Mucosa of descending colon (tissue), 3 donors: ENCODE data around the gene NBAS. TPM values are rescaled to one million over a fixed set of nuclear protein-coding genes. Genes with fewer than 3 reads are reported as not detected.

Experiments
- ATAC-seq: fragments of 200-7000 bp; cut with Tn5 transposase; one replicate; pipeline ENCODE4 v1.9.1; 2020; ENCODE audit warnings: mild to moderate bottlenecking, moderate library complexity
- DNase-seq, 3 donors: peaks; one replicate each; pipeline ENCODE4 v3.0.0-alpha.2; 2020
- H3K36me3 ChIP-seq: fragments of 200-600 bp; one replicate; pipeline ENCODE4 v1.8.0; 2021; ENCODE audit warnings: low read depth, mild to moderate bottlenecking
- H3K4me1 ChIP-seq: fragments of 200-600 bp; one replicate; pipeline ENCODE4 v1.8.0; 2021; ENCODE audit warnings: low read depth, mild to moderate bottlenecking
- H3K4me3 ChIP-seq: fragments of 200-600 bp; one replicate; pipeline ENCODE4 v1.8.0; 2021; ENCODE audit warnings: mild to moderate bottlenecking
- H3K9me3 ChIP-seq: fragments of 200-600 bp; one replicate; pipeline ENCODE4 v1.8.0; 2021; ENCODE audit warnings: mild to moderate bottlenecking
- intact Hi-C, 2 donors: fragments of 100-400 bp; cut with DNase I in 1 of 2; cut with micrococcal nuclease in 1 of 2; formaldehyde crosslinking; loops; one replicate each; pipeline versions ENCODE4 v1.11.0 to v1.11.1; 2022; cut with DNase I, micrococcal nuclease
- total RNA-seq, 3 donors: library from RNA; stranded (reverse); fragmentation: NEBNext Ultra II Directional in 2 of 3; extraction: Animal tissue kit (Norgen Biotek cat#: 25700) in 2 of 3; gene quantifications; one replicate each; pipeline versions ENCODE4 v1.2.1 to v1.2.4, GENCODE V29; 2021 to 2023
- TF ChIP-seq, protein P1 (sequence below): fragments of 200-600 bp; IDR thresholded peaks from one replicate; pipeline ENCODE4 v1.8.0; 2022; ENCODE audit warnings: antibody characterized with exemption, mild to moderate bottlenecking
- donor health status: DM: no; HTN: no; CAD: no; lungs with moderate emphysema.
- donor health status: DM: no; HTN: no; CAD: no.
- donor health status: DM: no; HTN: yes; CAD: no.

Gene NBAS
- total RNA-seq, 3 donors from 2014 or later = 25.8 to 50.2 (median 32.8) TPM

- TF ChIP-seq, protein P1, sequence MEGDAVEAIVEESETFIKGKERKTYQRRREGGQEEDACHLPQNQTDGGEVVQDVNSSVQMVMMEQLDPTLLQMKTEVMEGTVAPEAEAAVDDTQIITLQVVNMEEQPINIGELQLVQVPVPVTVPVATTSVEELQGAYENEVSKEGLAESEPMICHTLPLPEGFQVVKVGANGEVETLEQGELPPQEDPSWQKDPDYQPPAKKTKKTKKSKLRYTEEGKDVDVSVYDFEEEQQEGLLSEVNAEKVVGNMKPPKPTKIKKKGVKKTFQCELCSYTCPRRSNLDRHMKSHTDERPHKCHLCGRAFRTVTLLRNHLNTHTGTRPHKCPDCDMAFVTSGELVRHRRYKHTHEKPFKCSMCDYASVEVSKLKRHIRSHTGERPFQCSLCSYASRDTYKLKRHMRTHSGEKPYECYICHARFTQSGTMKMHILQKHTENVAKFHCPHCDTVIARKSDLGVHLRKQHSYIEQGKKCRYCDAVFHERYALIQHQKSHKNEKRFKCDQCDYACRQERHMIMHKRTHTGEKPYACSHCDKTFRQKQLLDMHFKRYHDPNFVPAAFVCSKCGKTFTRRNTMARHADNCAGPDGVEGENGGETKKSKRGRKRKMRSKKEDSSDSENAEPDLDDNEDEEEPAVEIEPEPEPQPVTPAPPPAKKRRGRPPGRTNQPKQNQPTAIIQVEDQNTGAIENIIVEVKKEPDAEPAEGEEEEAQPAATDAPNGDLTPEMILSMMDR = no peak
These were observed 360.6 kb downstream of the NBAS start for GRCh38 chr2:15200581-15200980.

DNA sequence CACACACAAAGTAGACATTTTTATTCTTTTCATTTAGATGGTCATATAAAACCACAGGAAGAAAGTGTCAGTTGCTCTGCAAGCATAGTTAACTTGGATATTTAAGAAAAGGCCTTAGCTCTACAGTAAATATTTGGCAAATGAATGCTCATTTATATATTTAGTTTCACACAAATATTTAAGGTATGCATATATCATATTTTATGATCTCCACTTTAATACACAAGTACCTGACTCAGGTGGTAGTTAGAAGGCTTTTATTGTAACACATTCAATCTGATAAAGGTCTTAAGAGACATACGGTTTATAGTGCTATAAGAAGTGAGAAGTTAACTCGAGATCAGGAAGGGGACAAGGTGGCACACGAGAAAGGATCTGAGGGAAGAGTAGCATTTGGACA, 363.1 kb downstream of the NBAS start:
- Histone ChIP-seq H3K4me1 (no peaks in the 10 kb centered on the region), H3K4me3 (no peak overlapping the region), H3K36me3 (no peaks in the 10 kb centered on the region), H3K9me3 (no peaks in the 10 kb centered on the region)
- TF ChIP-seq, protein P1 = no peak
- ATAC-seq (no peak), DNase-seq (no peak)
- intact Hi-C loops = no loop called here

More at GRCh38 chr2:15200581-15200980, 360.6 kb downstream of the NBAS start:
- intact Hi-C loops = no loop called here
- no peak for ATAC-seq
- Histone ChIP-seq H3K9me3 (no peaks in the 10 kb centered on the region), H3K4me3 (no peak overlapping the region), H3K36me3 (no peaks in the 10 kb centered on the region), H3K4me1 (no peaks in the 10 kb centered on the region)
- DNase-seq = no peak

DNA sequence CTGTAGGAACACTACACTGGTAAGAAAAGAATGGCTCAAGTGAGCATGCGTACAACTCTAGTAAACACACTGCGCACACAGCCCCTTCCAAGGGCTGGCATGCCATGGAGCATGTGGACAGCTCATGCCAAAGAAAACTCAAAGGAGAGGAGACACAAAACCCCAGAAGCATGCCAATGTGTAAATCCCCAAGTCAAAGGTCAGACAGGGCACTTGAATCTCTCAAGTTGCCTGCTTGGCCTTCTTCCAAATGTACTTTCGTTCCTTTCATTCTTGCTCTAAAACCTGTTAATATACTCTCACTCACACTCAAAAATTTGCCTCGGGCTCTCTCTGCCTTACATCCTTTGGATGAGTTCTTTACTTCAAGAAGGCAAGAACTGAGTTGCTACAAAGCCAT, 365.3 kb downstream of the NBAS start:
- no peak overlapping the region for H3K4me3 ChIP-seq
- H3K36me3 ChIP-seq = no peaks in the 10 kb centered on the region
- no peak for DNase-seq
- no peaks in the 10 kb centered on the region for H3K9me3 ChIP-seq
- ATAC-seq = no peak
- TF ChIP-seq, protein P1 = no peak
- H3K4me1 ChIP-seq = no peaks in the 10 kb centered on the region
- intact Hi-C loops = no loop called here

DNA sequence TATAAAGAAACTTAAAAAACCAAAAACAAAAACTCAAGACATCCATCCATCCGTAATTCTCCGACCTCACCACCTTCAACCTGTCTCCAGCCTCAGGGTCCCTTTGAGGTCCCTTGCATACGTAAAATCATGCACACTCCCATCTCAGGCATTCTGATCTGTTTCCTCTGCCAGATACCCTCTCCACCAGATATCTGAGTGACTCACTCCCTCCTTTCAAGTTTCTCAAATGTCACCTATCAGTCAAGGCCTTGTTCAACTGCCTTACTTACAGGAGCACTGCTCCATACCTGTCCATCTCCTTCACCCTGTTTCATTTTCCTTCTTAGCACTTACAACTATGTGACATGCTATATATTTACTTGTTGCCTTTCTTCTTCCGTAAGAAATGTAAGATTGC, 369.3 kb downstream of the NBAS start:
- TF ChIP-seq, protein P1 = no peak
- ATAC-seq (no peak), DNase-seq (no peak)
- H3K36me3 ChIP-seq = no peaks in the 10 kb centered on the region
- no peak overlapping the region for H3K4me3 ChIP-seq
- no peaks in the 10 kb centered on the region for H3K9me3 ChIP-seq
- no peaks in the 10 kb centered on the region for H3K4me1 ChIP-seq
- intact Hi-C loops = no loop called here

- Histone ChIP-seq H3K4me1 (no peaks in the 10 kb centered on the region), H3K36me3 (no peaks in the 10 kb centered on the region), H3K4me3 (no peak overlapping the region), H3K9me3 (no peaks in the 10 kb centered on the region)
- ATAC-seq = no peak
- intact Hi-C loops = no loop called here
- DNase-seq = no peak
- TF ChIP-seq, protein P1 = no peak
These were observed 371.9 kb downstream of the NBAS start for GRCh38 chr2:15189216-15189615.

DNA sequence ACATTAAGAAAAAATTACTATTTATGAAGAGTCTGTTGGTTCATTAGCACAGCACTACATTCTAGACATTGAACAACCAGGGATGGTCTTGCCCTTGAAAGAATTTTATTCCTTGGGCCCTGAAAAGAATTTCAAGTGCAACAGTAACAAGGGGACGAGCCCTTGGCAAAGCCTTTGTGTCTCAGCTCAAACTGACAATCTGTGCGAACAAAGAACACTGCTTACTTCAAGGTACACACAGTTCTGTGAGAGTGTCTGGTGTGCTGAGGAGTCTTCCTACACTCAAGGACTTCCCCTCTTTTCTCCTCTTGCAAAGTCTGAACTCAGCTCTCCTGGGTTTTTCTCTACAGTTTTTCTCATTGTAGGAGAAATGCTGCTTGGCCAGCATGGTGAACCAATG, 373.4 kb downstream of the NBAS start:
- intact Hi-C loops = no loop called here
- H3K9me3 ChIP-seq = no peaks in the 10 kb centered on the region
- ATAC-seq (no peak), DNase-seq (no peak)
- H3K36me3 ChIP-seq = no peaks in the 10 kb centered on the region
- H3K4me3 ChIP-seq = no peak overlapping the region
- no peaks in the 10 kb centered on the region for H3K4me1 ChIP-seq
- TF ChIP-seq, protein P1 = no peak
